HEK293T (cell line): ENCODE results near the gene ANXA7.

Source experiments
- CTCF ChIA-PET: fragments of 350-600 bp; formaldehyde crosslinking; extraction: SDS; loops from one replicate; lab custom pipeline; 2021; ENCODE audit warnings: antibody characterized with exemption, inconsistent platforms; lab: Yijun Ruan, JAX
- POLR2A ChIA-PET: fragments of 350-600 bp; formaldehyde crosslinking; extraction: SDS; loops from one replicate; lab custom pipeline; 2020; ENCODE audit warnings: antibody characterized with exemption, inconsistent platforms; lab: Yijun Ruan, JAX
- DNase-seq: peaks from one replicate; pipeline ENCODE4 v3.0.0; 2012; ENCODE audit warnings: mixed read lengths; ENCODE audit errors: extremely low spot score
- ARNT ChIP-seq: fragments of 450-650 bp; IDR thresholded peaks from 2 replicates; pipeline ENCODE4 v1.6.1; 2017; ENCODE audit warnings: mild to moderate bottlenecking
- BHLHE40 ChIP-seq: fragments of 450-650 bp; IDR thresholded peaks from 2 replicates; pipeline ENCODE4 v1.6.1; 2016; ENCODE audit warnings: mild to moderate bottlenecking, moderate library complexity, borderline replicate concordance
- CTBP1 ChIP-seq: fragments of 450-650 bp; IDR thresholded peaks from 2 replicates; pipeline ENCODE4 v1.6.1; 2016; ENCODE audit warnings: borderline replicate concordance
- ELF4 ChIP-seq: fragments of 450-650 bp; IDR thresholded peaks from 2 replicates; pipeline ENCODE4 v1.6.1; 2017; ENCODE audit warnings: antibody characterized with exemption
- FOXA1 ChIP-seq: fragments of 450-650 bp; IDR thresholded peaks from 2 replicates; pipeline ENCODE4 v1.6.1; 2016; ENCODE audit warnings: mild to moderate bottlenecking
- FOXK2 ChIP-seq: fragments of 450-650 bp; IDR thresholded peaks from 2 replicates; pipeline ENCODE4 v1.6.1; 2016; ENCODE audit warnings: mild to moderate bottlenecking
- FOXM1 ChIP-seq: fragments of 450-650 bp; IDR thresholded peaks from 2 replicates; pipeline ENCODE4 v1.6.1; 2017; ENCODE audit warnings: mild to moderate bottlenecking, borderline replicate concordance
- HDGF ChIP-seq: fragments of 450-650 bp; IDR thresholded peaks from 2 replicates; pipeline ENCODE4 v1.6.1; 2017; ENCODE audit warnings: antibody characterized with exemption, borderline replicate concordance
- L3MBTL2 ChIP-seq: fragments of 450-650 bp; conservative IDR thresholded peaks from 2 replicates; pipeline ENCODE4 v1.6.1; 2016; ENCODE audit warnings: mild to moderate bottlenecking
- LEF1 ChIP-seq: fragments of 450-650 bp; IDR thresholded peaks from 2 replicates; pipeline ENCODE4 v1.6.1; 2017; ENCODE audit warnings: mild to moderate bottlenecking, borderline replicate concordance
- NFRKB ChIP-seq: fragments of 450-650 bp; IDR thresholded peaks from 2 replicates; pipeline ENCODE4 v1.6.1; 2016; ENCODE audit warnings: mild to moderate bottlenecking, moderate library complexity
- SP1 ChIP-seq: fragments of 450-650 bp; IDR thresholded peaks from 2 replicates; pipeline ENCODE4 v1.6.1; 2017
- SUZ12 ChIP-seq: fragments of 450-650 bp; IDR thresholded peaks from 2 replicates; pipeline ENCODE4 v1.6.1; 2016; ENCODE audit warnings: mild to moderate bottlenecking
- TARDBP ChIP-seq: fragments of 450-650 bp; IDR thresholded peaks from 2 replicates; pipeline ENCODE4 v1.6.1; 2016
- ZNF384 ChIP-seq: fragments of 450-650 bp; IDR thresholded peaks from 2 replicates; pipeline ENCODE4 v1.6.1; 2016
- TF ChIP-seq, protein P1 (sequence below): fragments of 450-650 bp; IDR thresholded peaks from 2 replicates; pipeline ENCODE4 v1.6.1; 2016

Gene ANXA7

DNA sequence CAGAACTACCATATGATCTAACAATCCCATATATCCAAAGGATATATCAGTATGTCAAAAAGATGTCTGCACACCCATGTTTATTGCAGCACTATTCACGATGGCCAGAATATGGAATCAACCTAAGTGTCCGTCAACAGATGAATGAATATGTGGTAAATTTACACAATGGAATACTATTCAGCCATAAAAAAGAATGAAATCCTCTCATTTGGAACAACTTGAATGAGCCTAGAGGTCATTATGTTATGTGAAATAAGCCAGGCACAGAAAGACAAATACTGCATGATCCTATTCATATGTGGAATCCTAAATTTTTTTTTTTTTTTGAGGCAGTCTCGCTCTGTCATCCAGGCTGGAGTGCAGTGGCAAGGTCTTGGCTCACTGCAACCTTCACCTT, 48.9 kb downstream of the ANXA7 start:
- DNase-seq, result no peak

GRCh38 chr10:73359492-73359891, 54.4 kb downstream of the ANXA7 start:
- no peak for TF ChIP-seq BHLHE40
- no peak for TF ChIP-seq ELF4
- TF ChIP-seq NFRKB, result no peak
- TF ChIP-seq CTBP1, result no peak
- no peak for TF ChIP-seq FOXK2
- no peak for TF ChIP-seq L3MBTL2
- no peak for TF ChIP-seq FOXA1
- TF ChIP-seq, protein P1, sequence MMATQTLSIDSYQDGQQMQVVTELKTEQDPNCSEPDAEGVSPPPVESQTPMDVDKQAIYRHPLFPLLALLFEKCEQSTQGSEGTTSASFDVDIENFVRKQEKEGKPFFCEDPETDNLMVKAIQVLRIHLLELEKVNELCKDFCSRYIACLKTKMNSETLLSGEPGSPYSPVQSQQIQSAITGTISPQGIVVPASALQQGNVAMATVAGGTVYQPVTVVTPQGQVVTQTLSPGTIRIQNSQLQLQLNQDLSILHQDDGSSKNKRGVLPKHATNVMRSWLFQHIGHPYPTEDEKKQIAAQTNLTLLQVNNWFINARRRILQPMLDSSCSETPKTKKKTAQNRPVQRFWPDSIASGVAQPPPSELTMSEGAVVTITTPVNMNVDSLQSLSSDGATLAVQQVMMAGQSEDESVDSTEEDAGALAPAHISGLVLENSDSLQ, result no peak
- ChIA-PET CTCF (no interaction called here), POLR2A (interaction anchor here (0.8 to 2.1 kb wide), 7 partner anchors 9 to 107 kb away, joined by 3 to 16 read pairs (median 5); partner anchors contain the start of gene MRPS16)
- no peak for DNase-seq

More for the DNA sequence above, 48.9 kb downstream of the ANXA7 start:
- no peak for TF ChIP-seq ZNF384
- no peak for TF ChIP-seq FOXA1
- no peak for TF ChIP-seq CTBP1
- TF ChIP-seq FOXM1, result no peak
- no peak for TF ChIP-seq LEF1
- no peak for TF ChIP-seq SUZ12
- TF ChIP-seq HDGF, result no peak
- no peak for TF ChIP-seq FOXK2
- CTCF ChIA-PET, result no interaction called here
- POLR2A ChIA-PET, result no interaction called here

DNA sequence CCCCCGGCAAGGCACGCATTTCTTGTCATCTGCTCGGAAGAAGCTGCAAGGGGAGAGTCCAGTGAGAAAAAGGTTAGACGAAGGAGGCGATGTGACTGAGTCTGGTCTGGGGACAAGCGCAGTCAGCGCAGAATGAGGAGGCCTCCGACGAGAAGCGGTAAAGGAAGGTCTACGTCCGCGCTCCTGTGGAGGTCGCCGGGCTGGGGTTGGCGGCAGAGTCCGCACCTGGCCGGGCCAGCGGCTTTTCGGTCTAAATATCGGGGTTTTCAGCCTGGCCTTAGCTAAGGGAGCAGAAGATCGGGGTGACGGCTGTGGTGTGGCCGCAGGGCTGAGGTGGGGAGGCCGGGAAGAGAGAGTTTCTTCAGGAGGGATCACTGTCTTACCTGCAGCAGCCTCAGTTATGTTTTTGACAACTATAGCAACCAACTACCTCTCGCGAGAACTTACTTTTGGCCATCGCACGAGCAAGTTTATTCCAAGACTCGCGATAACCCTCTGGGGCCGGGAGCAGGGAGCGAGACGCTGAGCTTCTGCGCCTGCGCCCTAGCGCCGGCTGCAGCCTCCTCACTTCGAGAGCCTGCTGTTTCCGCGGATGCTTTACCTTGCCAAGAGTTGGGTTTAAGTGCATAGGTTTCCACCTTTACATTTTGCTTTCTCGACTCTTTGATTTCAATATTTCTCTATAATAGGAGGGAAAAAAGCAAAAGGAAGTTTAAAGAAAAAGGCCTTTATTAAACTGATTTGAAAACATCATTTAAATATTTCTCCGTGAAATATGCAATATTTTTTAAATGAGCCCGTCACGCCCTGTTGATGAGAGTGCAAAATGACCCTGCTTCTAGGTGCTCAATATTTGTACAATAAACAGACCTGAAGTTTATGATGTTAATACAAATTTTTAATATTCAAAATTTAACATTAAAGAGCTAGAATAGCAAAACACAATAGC, 55.3 kb downstream of the ANXA7 start, which contains the start of gene CFAP70:
Gene CFAP70, minus strand, starts transcription at position 534 of the 949 bp plus-strand sequence. CDS start 4,068 bp downstream, outside the sequence.
- DNase-seq, result peak; percentile 98
- peak; percentile 47 for TF ChIP-seq L3MBTL2
- no peak for TF ChIP-seq NFRKB
- peak; percentile 64; the same call in 1 of the 2 replicates for TF ChIP-seq SP1
- POLR2A ChIA-PET, result interaction anchor here (0.5 to 2.1 kb wide), 15 partner anchors 10 to 112 kb away, joined by 3 to 16 read pairs (median 5); partner anchors contain the start of genes DNAJC9 and MRPS16
- CTCF ChIA-PET, result no interaction called here

- no peak for TF ChIP-seq FOXM1
- TF ChIP-seq SP1, result no peak
- no peak for TF ChIP-seq SUZ12
- TF ChIP-seq NFRKB, result no peak
- TF ChIP-seq FOXK2, result no peak
- no peak for TF ChIP-seq ELF4
- TF ChIP-seq LEF1, result no peak
- TF ChIP-seq TARDBP, result no peak
- TF ChIP-seq L3MBTL2, result no peak
- TF ChIP-seq ARNT, result no peak
- no peak for TF ChIP-seq BHLHE40
- TF ChIP-seq FOXA1, result no peak
- TF ChIP-seq ZNF384, result no peak
- TF ChIP-seq HDGF, result no peak
- TF ChIP-seq CTBP1, result no peak
- ChIA-PET POLR2A (interaction anchor here (0.8 to 2.1 kb wide), 5 partner anchors 32 to 111 kb away, joined by 3 to 16 read pairs (median 4); partner anchors contain the start of genes DNAJC9 and MRPS16), CTCF (no interaction called here)
- DNase-seq, result no peak
Measured at GRCh38 chr10:73357821-73358220, 56.0 kb downstream of the ANXA7 start.

- DNase-seq, result no peak
- POLR2A ChIA-PET, result interaction anchor here (0.6 to 0.8 kb wide), 3 partner anchors 11 to 110 kb away, joined by 3 to 4 read pairs (median 3); partner anchors contain the start of gene DNAJC9
- TF ChIP-seq, protein P1, result no peak
- TF ChIP-seq FOXK2 (no peak), TARDBP (no peak), NFRKB (no peak), SP1 (no peak), SUZ12 (no peak), ARNT (no peak), L3MBTL2 (no peak), HDGF (no peak), CTBP1 (no peak), LEF1 (no peak), ZNF384 (no peak)
- CTCF ChIA-PET, result no interaction called here
Measured at GRCh38 chr10:73357166-73357565, 56.7 kb downstream of the ANXA7 start.

DNA sequence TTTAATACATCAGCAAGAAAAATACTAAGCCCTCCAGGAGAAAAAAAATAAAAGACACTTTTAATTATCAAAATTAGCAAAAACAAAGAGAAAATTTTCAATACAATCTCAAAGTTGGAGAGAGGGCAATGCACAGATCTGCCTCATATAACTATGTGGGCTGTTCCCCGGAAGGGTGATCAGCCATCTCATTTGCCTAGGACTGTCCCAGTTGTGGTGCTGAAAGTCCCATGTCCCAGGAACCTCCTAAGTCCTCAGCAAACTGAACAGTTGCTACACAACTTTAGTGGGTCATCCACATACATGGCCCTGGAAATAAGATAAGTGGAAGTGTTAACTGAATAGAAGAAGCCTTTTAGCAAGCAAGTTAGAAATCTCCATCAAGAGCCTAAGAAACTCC, 69.6 kb downstream of the ANXA7 start:
- DNase-seq, result no peak
- CTCF ChIA-PET, result no interaction called here
- TF ChIP-seq ARNT (no peak), ZNF384 (no peak), LEF1 (no peak), NFRKB (no peak), FOXA1 (no peak), TARDBP (no peak), ELF4 (no peak), L3MBTL2 (no peak), FOXM1 (no peak), CTBP1 (no peak), BHLHE40 (no peak), SUZ12 (no peak), HDGF (no peak), FOXK2 (no peak), SP1 (no peak)
- TF ChIP-seq, protein P1, result no peak
- POLR2A ChIA-PET, result no interaction called here
